CD4-positive, alpha-beta T cell (primary cell): Measurements from ENCODE around the gene FAXDC2. TPM values are rescaled to one million over a fixed set of nuclear protein-coding genes. Genes with fewer than 3 reads are reported as not detected.

ENCODE experiments used
- ATAC-seq: fragments of 200-7000 bp; cut with Tn5 transposase; one replicate; pipeline ENCODE4 v1.10.0; 2022; ENCODE audit warnings: mild to moderate bottlenecking; ENCODE audit not compliant: poor library complexity
- CTCF ChIA-PET: fragments of 350-600 bp; sonication (Branson Sonifier 250); formaldehyde crosslinking; loops from one replicate; lab custom pipeline; 2021; ENCODE audit warnings: antibody characterized with exemption, inconsistent platforms; lab: Charles Lee
- POLR2A ChIA-PET: fragments of 350-600 bp; sonication (Branson Sonifier 250); formaldehyde crosslinking; loops from one replicate; lab custom pipeline; 2021; ENCODE audit warnings: antibody characterized with exemption, inconsistent platforms; lab: Charles Lee
- DNase-seq, 14 experiments: peaks; one replicate each; pipeline ENCODE4 v3.0.0-alpha.2; 2013 to 2020; ENCODE audit warnings: mixed read lengths in 2 of 14
- H3K27ac ChIP-seq, 2 donors: one replicate each; pipeline versions ENCODE4 v1.5.1 to v1.7.0; 2013; ENCODE audit warnings: low read length in 2 of 2, low read depth in 1 of 2, mild to moderate bottlenecking in 1 of 2
- H3K27me3 ChIP-seq, 2 experiments: 1 replicate in 1 of 2; 2 replicates in 1 of 2; pipeline versions ENCODE4 v1.6.1 to v1.7.0; 2013; ENCODE audit warnings: low read length in 2 of 2, control low read depth in 1 of 2, mild to moderate bottlenecking in 1 of 2, moderate library complexity in 1 of 2; ENCODE audit not compliant: insufficient read depth in 2 of 2, control insufficient read depth in 1 of 2
- H3K36me3 ChIP-seq: one replicate; pipeline ENCODE4 v1.6.1; 2013; ENCODE audit warnings: low read length, control low read depth; ENCODE audit not compliant: insufficient read depth
- H3K4me1 ChIP-seq: one replicate; pipeline ENCODE4 v1.6.1; 2013; ENCODE audit warnings: low read length, control low read depth; ENCODE audit not compliant: insufficient read depth
- H3K4me3 ChIP-seq: one replicate; pipeline ENCODE4 v1.5.1; 2013; ENCODE audit warnings: mild to moderate bottlenecking, low read length, moderate library complexity
- H3K9me3 ChIP-seq, 2 experiments: 1 replicate in 1 of 2; 2 replicates in 1 of 2; pipeline versions ENCODE4 v1.6.1 to v1.7.0; 2013; ENCODE audit warnings: low read length in 2 of 2, mild to moderate bottlenecking in 2 of 2, control low read depth in 1 of 2, moderate library complexity in 1 of 2; ENCODE audit not compliant: control insufficient read depth in 1 of 2, insufficient read depth in 1 of 2
- H3K27ac Mint-ChIP-seq: one replicate; pipeline ENCODE4 v1.8.0; 2020; ENCODE audit warnings: mixed read lengths
- H3K27me3 Mint-ChIP-seq: one replicate; pipeline ENCODE4 v1.8.0; 2021; ENCODE audit warnings: mixed read lengths
- H3K36me3 Mint-ChIP-seq: one replicate; pipeline ENCODE4 v1.8.0; 2021; ENCODE audit warnings: low read depth, mixed read lengths
- H3K4me1 Mint-ChIP-seq: one replicate; pipeline ENCODE4 v1.8.0; 2021; ENCODE audit warnings: low read depth, mixed read lengths
- H3K4me3 Mint-ChIP-seq: one replicate; pipeline ENCODE4 v1.8.0; 2020; ENCODE audit warnings: mild to moderate bottlenecking, mixed read lengths
- H3K9me3 Mint-ChIP-seq: one replicate; pipeline ENCODE4 v1.8.0; 2020; ENCODE audit warnings: mixed read lengths
- CTCF ChIP-seq: fragments of 200-600 bp; IDR thresholded peaks from one replicate; pipeline ENCODE4 v1.8.0; 2022; ENCODE audit warnings: antibody characterized with exemption, mild to moderate bottlenecking
- intact Hi-C, 2 experiments: fragments of 100-400 bp; cut with DNase I in 1 of 2; cut with micrococcal nuclease in 1 of 2; formaldehyde crosslinking; loops; one replicate each; pipeline versions ENCODE4 v1.15.1 to v1.9.0; 2023 to 2025; cut with DNase I, micrococcal nuclease
- total RNA-seq, 174 experiments: library from RNA in 2 of 174; stranded (reverse) in 2 of 174; gene quantifications; one replicate each; pipeline ENCODE4 v1.2.3 and lab custom pipeline; 2021 to 2026

The FAXDC2 gene
- total RNA-seq, 2 experiments from 2014 or later = not detected

DNA sequence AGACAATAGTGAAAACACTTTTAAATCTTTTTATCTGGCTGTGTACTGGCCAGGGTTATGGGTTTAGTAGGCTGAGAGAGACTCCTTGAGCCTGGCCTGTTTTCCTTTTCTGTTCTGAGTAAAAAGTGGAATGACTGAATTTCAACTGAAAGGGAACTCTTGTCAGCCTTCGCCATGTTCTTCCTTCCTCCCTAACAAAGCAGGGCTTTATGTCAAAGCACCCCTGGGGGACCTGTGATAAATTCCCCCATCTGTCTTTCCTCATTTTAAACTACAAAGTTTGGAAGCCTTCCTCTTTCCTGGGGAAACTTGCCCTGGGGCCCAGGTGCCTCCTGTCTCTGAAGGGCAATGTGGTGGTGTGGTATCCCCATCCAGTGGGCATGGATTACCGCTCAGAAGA lies 65.5 kb downstream of the FAXDC2 start:
- Mint-ChIP-seq H3K4me3 (peak overlapping the region; percentile 12), H3K27ac (peak overlapping the region; percentile 70), H3K4me1 (peaks cover 82% of the 10 kb centered on the region), H3K27me3 (no peaks in the 10 kb centered on the region), H3K9me3 (no peaks in the 10 kb centered on the region), H3K36me3 (peaks cover 16% of the 10 kb centered on the region)
- ChIA-PET CTCF (no interaction called here), POLR2A (no interaction called here)
- H3K4me3 ChIP-seq = no peak overlapping the region
- H3K36me3 ChIP-seq = peaks cover 4% of the 10 kb centered on the region
- DNase-seq = no peak
- H3K4me1 ChIP-seq = peaks cover 81% of the 10 kb centered on the region
- no peak for TF ChIP-seq CTCF
- H3K27ac ChIP-seq = no peak overlapping the region
- H3K9me3 ChIP-seq = no peaks in the 10 kb centered on the region
- H3K27me3 ChIP-seq = no peaks in the 10 kb centered on the region
- intact Hi-C loops = no loop called here
- no peak for ATAC-seq

- Histone ChIP-seq H3K4me1 (peaks cover 85% of the 10 kb centered on the region), H3K27ac (no peak overlapping the region), H3K9me3 (no peaks in the 10 kb centered on the region), H3K27me3 (no peaks in the 10 kb centered on the region), H3K36me3 (peaks cover 3% of the 10 kb centered on the region), H3K4me3 (no peak overlapping the region)
- DNase-seq = no peak
- ChIA-PET CTCF (no interaction called here), POLR2A (no interaction called here)
- TF ChIP-seq CTCF = no peak
- H3K36me3 Mint-ChIP-seq = peaks cover 13% of the 10 kb centered on the region
- intact Hi-C loops = no loop called here
- H3K27ac Mint-ChIP-seq = peak overlapping the region; percentile 70
- H3K9me3 Mint-ChIP-seq = no peaks in the 10 kb centered on the region
- H3K4me1 Mint-ChIP-seq = peaks cover 91% of the 10 kb centered on the region
- no peaks in the 10 kb centered on the region for H3K27me3 Mint-ChIP-seq
- H3K4me3 Mint-ChIP-seq = no peak overlapping the region
- ATAC-seq = no peak
These were observed 66.5 kb downstream of the FAXDC2 start for GRCh38 chr5:154783774-154784460.

GRCh38 chr5:154782812-154783592 lies 67.4 kb downstream of the FAXDC2 start:
- no peaks in the 10 kb centered on the region for H3K9me3 Mint-ChIP-seq
- peak overlapping the region; percentile 70 for H3K27ac Mint-ChIP-seq
- intact Hi-C loops = no loop called here
- Histone ChIP-seq H3K27me3 (no peaks in the 10 kb centered on the region), H3K36me3 (peaks cover 3% of the 10 kb centered on the region), H3K4me3 (no peak overlapping the region), H3K4me1 (peaks cover 80% of the 10 kb centered on the region), H3K27ac (peak overlapping the region in 1 of 2 donors; percentile 13), H3K9me3 (no peaks in the 10 kb centered on the region)
- no peak for TF ChIP-seq CTCF
- H3K4me3 Mint-ChIP-seq = no peak overlapping the region
- H3K4me1 Mint-ChIP-seq = peaks cover 91% of the 10 kb centered on the region
- ATAC-seq = no peak
- CTCF ChIA-PET = no interaction called here
- H3K36me3 Mint-ChIP-seq = peaks cover 7% of the 10 kb centered on the region
- H3K27me3 Mint-ChIP-seq = no peaks in the 10 kb centered on the region
- POLR2A ChIA-PET = interaction anchor here (0.7 to 1.2 kb wide), 2 partner anchors 15 to 133 kb away, joined by 3 to 4 read pairs; no protein-coding TSS in a partner anchor
- DNase-seq = no peak
